Psoas muscle (tissue), 8 donors: ENCODE data around the gene INPP4A. TPM values are rescaled to one million over a fixed set of nuclear protein-coding genes. Genes with fewer than 3 reads are reported as not detected.

Experiments used
- ATAC-seq, 4 donors: fragments of 200-7000 bp; cut with Tn5 transposase; one replicate each; pipeline ENCODE4 v1.9.1; 2020; ENCODE audit warnings: moderate library complexity in 3 of 4, mild to moderate bottlenecking in 2 of 4
- DNase-seq, 2 donors: peaks; one replicate each; pipeline ENCODE4 v3.0.0-alpha.2; 2020
- H3K27ac ChIP-seq: fragments of 200-600 bp; one replicate; pipeline ENCODE4 v1.8.0; 2022
- H3K27me3 ChIP-seq, 3 donors: fragments of 200-600 bp in 1 of 3; one replicate each; pipeline versions ENCODE4 v1.6.1 to v1.8.0; 2013 to 2022; ENCODE audit warnings: low read length in 2 of 3, mild to moderate bottlenecking in 2 of 3, moderate library complexity in 1 of 3; ENCODE audit not compliant: insufficient read depth in 3 of 3
- H3K36me3 ChIP-seq, 2 donors: fragments of 200-600 bp in 1 of 2; one replicate each; pipeline versions ENCODE4 v1.6.1 to v1.8.0; 2013 to 2022; ENCODE audit warnings: low read depth in 1 of 2, mild to moderate bottlenecking in 1 of 2, moderate library complexity in 1 of 2; ENCODE audit not compliant: insufficient read depth in 1 of 2
- H3K4me1 ChIP-seq: fragments of 200-600 bp; one replicate; pipeline ENCODE4 v1.8.0; 2022
- H3K4me3 ChIP-seq: fragments of 200-600 bp; one replicate; pipeline ENCODE4 v1.8.0; 2022; ENCODE audit warnings: mild to moderate bottlenecking
- H3K9me3 ChIP-seq: fragments of 200-600 bp; one replicate; pipeline ENCODE4 v1.8.0; 2022
- WGBS, 3 donors: extraction: QIAGEN DNeasy Blood & Tissue Kit; methylation state at CpG; one replicate each; pipeline versions ENCODE4 v1.1.6 to v1.1.7; 2013; 5-methylcytosine and 5-hydroxymethylcytosine counted together
- intact Hi-C, 2 donors: fragments of 100-400 bp; cut with DNase I; formaldehyde crosslinking; loops; one replicate each; pipeline versions ENCODE4 v1.11.0 to v1.14.2; 2022
- polyA plus RNA-seq, 3 donors: library from polyadenylated mRNA; stranded (reverse); fragments of 200-250 nt; gene quantifications; one replicate each; pipeline ENCODE4 v1.2.3, GENCODE V29; 2013
- total RNA-seq, 4 donors: library from RNA; stranded (reverse); fragmentation: NEBNext Ultra II Directional in 2 of 4; extraction: Animal tissue kit (Norgen Biotek cat#: 25700) in 2 of 4; gene quantifications; one replicate each; pipeline versions ENCODE4 v1.2.1 to v1.2.4, GENCODE V29; 2021 to 2023
- TF ChIP-seq, protein P1 (sequence below): fragments of 200-600 bp; IDR thresholded peaks from one replicate; pipeline ENCODE4 v1.8.0; 2022; ENCODE audit warnings: antibody characterized with exemption
- donor health status: healthy with polysubstance abuse.
- donor health status: DM: no; HTN: no; CAD: no; lungs with moderate emphysema.
- donor health status: Bipolar disorder and iron deficiency.
- donor health status: healthy.
- donor health status: DM: yes; HTN: yes; CAD: no.
- donor health status: DM: no; HTN: no; CAD: no.
- donor health status: DM: no; HTN: no; CAD: no.
- donor health status: DM: yes; HTN: yes; CAD: no.

Gene INPP4A
- total and polyA plus RNA-seq, 7 donors, result 2.2 to 19.7 (median 9.8) TPM

DNA sequence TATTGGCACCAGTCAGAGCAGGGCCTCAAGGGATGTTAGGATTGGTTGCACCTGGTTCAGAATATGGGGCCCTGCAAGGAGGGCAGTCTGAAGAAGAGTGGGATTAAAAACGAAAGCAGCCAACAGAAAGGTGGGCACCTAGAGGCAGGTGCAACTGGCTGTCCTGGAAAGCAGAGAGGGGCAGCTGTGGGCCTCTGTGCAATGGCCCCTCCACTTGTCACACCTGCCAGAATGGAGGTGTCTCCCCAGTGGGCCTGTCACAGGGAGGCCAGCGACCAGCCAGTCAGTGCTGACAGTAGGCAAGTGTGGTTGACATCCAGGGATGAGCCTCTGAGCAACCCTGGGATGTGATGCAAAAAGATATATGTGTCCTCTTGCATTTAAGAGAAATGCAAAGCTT lies 37.7 kb downstream of the INPP4A start:
- TF ChIP-seq, protein P1, sequence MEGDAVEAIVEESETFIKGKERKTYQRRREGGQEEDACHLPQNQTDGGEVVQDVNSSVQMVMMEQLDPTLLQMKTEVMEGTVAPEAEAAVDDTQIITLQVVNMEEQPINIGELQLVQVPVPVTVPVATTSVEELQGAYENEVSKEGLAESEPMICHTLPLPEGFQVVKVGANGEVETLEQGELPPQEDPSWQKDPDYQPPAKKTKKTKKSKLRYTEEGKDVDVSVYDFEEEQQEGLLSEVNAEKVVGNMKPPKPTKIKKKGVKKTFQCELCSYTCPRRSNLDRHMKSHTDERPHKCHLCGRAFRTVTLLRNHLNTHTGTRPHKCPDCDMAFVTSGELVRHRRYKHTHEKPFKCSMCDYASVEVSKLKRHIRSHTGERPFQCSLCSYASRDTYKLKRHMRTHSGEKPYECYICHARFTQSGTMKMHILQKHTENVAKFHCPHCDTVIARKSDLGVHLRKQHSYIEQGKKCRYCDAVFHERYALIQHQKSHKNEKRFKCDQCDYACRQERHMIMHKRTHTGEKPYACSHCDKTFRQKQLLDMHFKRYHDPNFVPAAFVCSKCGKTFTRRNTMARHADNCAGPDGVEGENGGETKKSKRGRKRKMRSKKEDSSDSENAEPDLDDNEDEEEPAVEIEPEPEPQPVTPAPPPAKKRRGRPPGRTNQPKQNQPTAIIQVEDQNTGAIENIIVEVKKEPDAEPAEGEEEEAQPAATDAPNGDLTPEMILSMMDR, result no peak
- no peak for DNase-seq
- no peak for ATAC-seq
- Histone ChIP-seq H3K4me3 (no peak overlapping the region), H3K9me3 (no peaks in the 10 kb centered on the region), H3K27ac (no peak overlapping the region), H3K36me3 (no peaks in the 10 kb centered on the region), H3K4me1 (peaks cover 19% of the 10 kb centered on the region), H3K27me3 (no peaks in the 10 kb centered on the region)
- intact Hi-C loops, result no loop called here
- WGBS, 3 donors, result 73 to 86% (median 75%) methylated on average over 2 of the region's 2 CpGs

DNA sequence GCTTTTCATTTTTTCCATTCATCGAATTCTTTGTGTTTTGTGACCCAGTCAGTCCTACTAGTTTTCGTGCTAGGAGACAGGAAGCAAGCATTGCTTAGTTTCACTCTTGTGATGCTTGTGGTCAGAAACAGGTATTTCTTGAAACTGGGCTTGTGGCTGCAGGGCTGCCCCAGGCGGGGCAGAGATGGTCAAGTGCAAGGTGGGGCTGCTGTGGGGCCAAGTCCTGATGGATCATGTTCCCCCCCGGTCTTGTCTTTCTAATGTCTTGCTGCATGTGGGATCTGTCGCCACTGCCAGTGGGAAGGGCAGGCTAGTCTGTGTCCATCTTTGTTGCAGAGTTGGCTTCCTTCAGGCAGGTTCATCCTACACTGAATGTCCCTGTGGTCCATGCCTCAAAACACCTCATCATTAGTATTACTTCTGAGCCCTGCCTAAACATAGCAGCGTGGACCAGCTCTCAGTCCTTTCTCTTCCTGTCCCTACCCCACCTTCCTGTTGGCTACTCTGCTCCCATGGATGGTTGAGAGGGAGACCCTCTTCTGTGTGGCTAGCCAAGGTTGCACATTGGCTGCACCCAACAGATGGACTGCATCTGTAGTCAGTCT lies 38.7 kb downstream of the INPP4A start:
- intact Hi-C loops, result no loop called here
- Histone ChIP-seq H3K9me3 (no peaks in the 10 kb centered on the region), H3K36me3 (no peaks in the 10 kb centered on the region), H3K27me3 (no peaks in the 10 kb centered on the region), H3K4me1 (peaks cover 25% of the 10 kb centered on the region), H3K27ac (no peak overlapping the region), H3K4me3 (no peak overlapping the region)
- DNase-seq, result no peak
- no peak for ATAC-seq
- TF ChIP-seq, protein P1, result no peak
- 92 to 94% (median 94%) methylated on average over 6 of the region's 6 CpGs for WGBS, 3 donors

DNA sequence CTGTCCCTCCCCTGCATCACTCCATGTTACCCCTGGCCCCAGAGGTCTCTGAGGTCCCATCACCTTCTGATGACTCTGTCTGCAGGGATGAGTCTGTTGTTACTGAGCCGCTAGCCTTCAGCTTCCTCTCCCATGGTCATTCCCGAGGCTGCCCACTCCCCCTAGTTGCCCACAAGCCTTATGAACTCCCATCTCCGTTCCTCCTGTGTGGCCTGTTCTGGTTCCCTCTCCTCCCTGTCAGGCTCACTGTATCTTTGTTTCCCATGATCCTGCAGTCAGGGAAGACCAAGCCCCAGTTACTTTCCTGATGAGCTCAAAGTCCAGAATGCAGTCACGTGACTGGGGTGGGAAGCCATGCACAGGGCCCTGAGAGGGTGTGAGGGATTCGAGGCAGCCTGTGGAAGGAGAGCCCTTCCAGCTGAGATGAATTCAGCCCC lies 39.5 kb downstream of the INPP4A start:
- intact Hi-C loops, result no loop called here
- no peaks in the 10 kb centered on the region for H3K36me3 ChIP-seq
- TF ChIP-seq, protein P1, result no peak
- H3K27me3 ChIP-seq, result no peaks in the 10 kb centered on the region
- no peak overlapping the region for H3K4me3 ChIP-seq
- no peak for ATAC-seq
- peaks cover 18% of the 10 kb centered on the region for H3K4me1 ChIP-seq
- no peak overlapping the region for H3K27ac ChIP-seq
- 78 to 86% (median 81%) methylated on average over 5 of the region's 5 CpGs for WGBS, 3 donors
- no peaks in the 10 kb centered on the region for H3K9me3 ChIP-seq
- DNase-seq, result no peak

DNA sequence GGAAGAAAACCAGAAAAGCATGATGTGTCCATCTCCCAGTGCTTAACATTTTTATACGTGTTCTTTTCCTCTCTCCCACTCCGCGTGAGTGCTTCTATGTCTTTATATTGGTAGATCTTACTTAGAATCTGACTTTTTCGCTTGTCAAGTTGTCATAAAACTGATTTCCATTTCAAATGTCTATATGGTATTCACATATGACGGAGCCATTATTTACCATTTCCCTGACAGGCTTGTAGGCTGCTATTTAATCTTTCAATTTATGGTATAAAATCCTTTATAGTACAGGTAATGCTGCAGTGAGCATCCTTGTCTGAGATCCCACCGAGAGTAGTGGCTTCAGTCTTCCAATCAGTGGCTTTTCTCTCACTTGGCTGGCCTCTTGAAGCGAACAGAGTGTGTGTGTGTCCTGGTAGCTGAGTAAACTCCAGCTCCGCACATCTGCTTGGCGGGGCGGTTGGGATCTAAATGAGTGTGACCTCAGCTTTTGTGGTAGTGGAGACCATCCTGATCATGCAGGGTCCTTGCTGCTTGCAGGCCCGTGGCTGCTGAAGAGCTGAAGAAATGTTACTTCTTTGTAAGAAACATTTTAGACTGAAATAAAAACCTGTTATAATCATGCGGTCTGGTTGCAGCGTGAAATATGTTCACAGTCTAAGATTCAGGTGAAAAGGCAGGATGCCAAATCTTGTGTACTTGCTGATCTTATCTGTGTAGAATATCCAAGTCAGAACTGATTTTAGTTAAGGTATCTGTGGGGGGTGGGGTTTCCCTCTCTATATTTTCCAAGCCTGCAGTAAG lies 40.2 kb downstream of the INPP4A start:
- Histone ChIP-seq H3K4me3 (no peak overlapping the region), H3K27me3 (no peaks in the 10 kb centered on the region), H3K4me1 (peaks cover 11% of the 10 kb centered on the region), H3K27ac (no peak overlapping the region), H3K36me3 (no peaks in the 10 kb centered on the region), H3K9me3 (no peaks in the 10 kb centered on the region)
- 80 to 84% (median 82%) methylated on average over 13 of the region's 13 CpGs for WGBS, 3 donors
- TF ChIP-seq, protein P1, result no peak
- DNase-seq (no peak), ATAC-seq (no peak)
- intact Hi-C loops, result no loop called here
